Measurements from ENCODE around the gene RNF144B. TPM values are rescaled to one million over a fixed set of nuclear protein-coding genes. Genes with fewer than 3 reads are reported as not detected.
A peak's percentile ranks its signal among the peaks of the same experiment; 100 is the strongest.

Gene RNF144B
- total and polyA plus RNA-seq, 2 experiments from 2014 or later = 4.2 to 9.0 TPM

- ATAC-seq (no peak), DNase-seq (ENCODE audit: low spot score) (no peak)
- H3K27me3 Mint-ChIP-seq (ENCODE audit: insufficient read depth, low read depth, poor library complexity) = no peaks in the 10 kb centered on the region
- Histone ChIP-seq H3K4me1 (ENCODE audit: insufficient read depth) (no peaks in the 10 kb centered on the region), H3K27me3 (ENCODE audit: insufficient read depth) (no peaks in the 10 kb centered on the region), H3K36me3 (ENCODE audit: insufficient read depth) (no peaks in the 10 kb centered on the region), H3K4me3 (no peak overlapping the region), H3K9me2 (ENCODE audit: insufficient read depth) (no peaks in the 10 kb centered on the region), H3K27ac (ENCODE audit: low read depth) (no peak overlapping the region), H2AFZ (peak overlapping the region; percentile 86), H3K4me2 (no peak overlapping the region), H3K79me2 (replicated peaks; ENCODE audit: insufficient read depth) (no peaks in the 10 kb centered on the region), H3F3A (replicated peaks; ENCODE audit: low read depth) (no peaks in the 10 kb centered on the region), H4K20me1 (replicated peaks; ENCODE audit: insufficient read depth) (no peaks in the 10 kb centered on the region)
- TF ChIP-seq NANOG (IDR thresholded peaks at IDR 0.05; ENCODE audit: borderline replicate concordance) = no peak
- no peak for TF ChIP-seq REST (IDR thresholded peaks at IDR 0.05; ENCODE audit: unreplicated experiment)
- TF ChIP-seq STAT1 (IDR thresholded peaks at IDR 0.05; ENCODE audit: unreplicated experiment) = no peak
- no peak for TF ChIP-seq ZNF114 (CRISPR knock-in tag; IDR thresholded peaks at IDR 0.05)
- TF ChIP-seq POLR2AphosphoS5 (IDR thresholded peaks at IDR 0.05; ENCODE audit: low read depth) = no peak
- no peak for TF ChIP-seq CTCF (conservative IDR thresholded peaks at IDR 0.05; ENCODE audit: low read depth in 2 of 2)
- TF ChIP-seq ZNF331 (CRISPR knock-in tag; IDR thresholded peaks at IDR 0.05; ENCODE audit: low read depth) = no peak
- TF ChIP-seq ZNF462 (CRISPR knock-in tag; IDR thresholded peaks at IDR 0.05) = no peak
- no peak for TF ChIP-seq JUNB (IDR thresholded peaks at IDR 0.05; ENCODE audit: unreplicated experiment)
- TF ChIP-seq EZH2phosphoT487 (IDR thresholded peaks at IDR 0.05; ENCODE audit: unreplicated experiment) = no peak
- TF ChIP-seq EZH2 (IDR thresholded peaks at IDR 0.05; ENCODE audit: low read depth, unreplicated experiment) = no peak
- TF ChIP-seq CREB1 (CRISPR knock-in tag; IDR thresholded peaks at IDR 0.05; ENCODE audit: low read depth) = no peak
- no peak overlapping the region for H3K27ac Mint-ChIP-seq
- peaks cover under 1% of the 10 kb centered on the region; the same call in 1 of the 3 replicates for H3K4me1 Mint-ChIP-seq
- H3K36me3 Mint-ChIP-seq (ENCODE audit: low read depth) = no peaks in the 10 kb centered on the region
- H3K9me3 Mint-ChIP-seq = no peaks in the 10 kb centered on the region
- H3K4me3 Mint-ChIP-seq = no peak overlapping the region
Observed at GRCh38 chr6:18347866-18348265, 39.3 kb upstream of the RNF144B start.
